Measurements from ENCODE around the gene RAD9A. TPM values are rescaled to one million over a fixed set of nuclear protein-coding genes. Genes with fewer than 3 reads are reported as not detected.

Gene RAD9A
- polyA plus RNA-seq, 3 donors: 3.7 to 31.7 (median 3.8) TPM

GRCh38 chr11:67366546-67366945, 25.2 kb upstream of the RAD9A start:
- 75% methylated on average over 2 of the region's 8 CpGs for WGBS (ENCODE audit: insufficient coverage)
- Histone ChIP-seq H3K4me2 (replicated peaks; ENCODE audit: extremely low read depth, low read length, poor library complexity, severe bottlenecking) (no peak overlapping the region), H4K20me1 (ENCODE audit: insufficient read depth, low read length) (peaks cover 10% of the 10 kb centered on the region), H2AFZ (ENCODE audit: insufficient read depth, low read depth, low read length, poor library complexity, severe bottlenecking) (no peak overlapping the region), H3K9me3 (replicated peaks in 1 of 2; ENCODE audit: control insufficient read depth in 1 of 2, insufficient read depth in 1 of 2, low read length in 2 of 2) (no peaks in the 10 kb centered on the region), H3K27ac (ENCODE audit: low read depth in 1 of 2, low read length in 2 of 2) (no peak overlapping the region), H3K4me3 (replicated peaks in 1 of 3; ENCODE audit: low read depth in 2 of 3, low read length in 3 of 3) (no peak overlapping the region), H3K36me3 (replicated peaks in 1 of 2; ENCODE audit: control insufficient read depth in 1 of 2, insufficient read depth in 2 of 2, low read length in 2 of 2) (peaks cover 3 to 17% of the 10 kb centered on the region in 2 donors), H3K27me3 (ENCODE audit: control insufficient read depth in 2 of 2, insufficient read depth in 2 of 2, low read length in 2 of 2) (no peaks in the 10 kb centered on the region), H3K79me2 (ENCODE audit: insufficient read depth, low read length) (peaks cover 26% of the 10 kb centered on the region), H3K4me1 (ENCODE audit: control insufficient read depth in 1 of 2, insufficient read depth in 2 of 2, low read length in 2 of 2) (peaks cover 30 to 48% of the 10 kb centered on the region in 2 donors), H3K9ac (ENCODE audit: insufficient read depth, low read length, poor library complexity, severe bottlenecking) (no peak overlapping the region)
- peaks cover 47 to 52% of the 10 kb centered on the region in 2 donors for H3K36me3 Mint-ChIP-seq
- H3K27me3 Mint-ChIP-seq (ENCODE audit: low read depth in 3 of 3): peaks cover 6 to 30% (median 18%) of the 10 kb centered on the region in 3 donors
- peaks cover 66% of the 10 kb centered on the region for H3K4me1 Mint-ChIP-seq
- H3K4me3 Mint-ChIP-seq: no peak overlapping the region
- intact Hi-C loops (cut with micrococcal nuclease): no loop called here
- no peak for TF ChIP-seq CTCF (IDR thresholded peaks at IDR 0.05)
- DNase-seq: no peak
- H3K27ac Mint-ChIP-seq: peak overlapping the region in 1 of 7 donors; percentile 52
- H3K9me3 Mint-ChIP-seq: peaks cover 0 to 2% (median 0%) of the 10 kb centered on the region in 7 donors

- H3K4me1 Mint-ChIP-seq: peaks cover 71% of the 10 kb centered on the region
- Histone ChIP-seq H3K4me1 (ENCODE audit: control insufficient read depth in 1 of 2, insufficient read depth in 2 of 2, low read length in 2 of 2) (peaks cover 36 to 54% of the 10 kb centered on the region in 2 donors), H3K4me3 (replicated peaks in 1 of 3; ENCODE audit: low read depth in 2 of 3, low read length in 3 of 3) (no peak overlapping the region), H3K9me3 (replicated peaks in 1 of 2; ENCODE audit: control insufficient read depth in 1 of 2, insufficient read depth in 1 of 2, low read length in 2 of 2) (no peaks in the 10 kb centered on the region), H3K79me2 (ENCODE audit: insufficient read depth, low read length) (peaks cover 26% of the 10 kb centered on the region), H3K27me3 (ENCODE audit: control insufficient read depth in 2 of 2, insufficient read depth in 2 of 2, low read length in 2 of 2) (no peaks in the 10 kb centered on the region), H2AFZ (ENCODE audit: insufficient read depth, low read depth, low read length, poor library complexity, severe bottlenecking) (no peak overlapping the region), H3K36me3 (replicated peaks in 1 of 2; ENCODE audit: control insufficient read depth in 1 of 2, insufficient read depth in 2 of 2, low read length in 2 of 2) (peaks cover 3 to 17% of the 10 kb centered on the region in 2 donors), H3K27ac (ENCODE audit: low read depth in 1 of 2, low read length in 2 of 2) (no peak overlapping the region), H3K4me2 (replicated peaks; ENCODE audit: extremely low read depth, low read length, poor library complexity, severe bottlenecking) (no peak overlapping the region), H4K20me1 (ENCODE audit: insufficient read depth, low read length) (peaks cover 10% of the 10 kb centered on the region), H3K9ac (ENCODE audit: insufficient read depth, low read length, poor library complexity, severe bottlenecking) (no peak overlapping the region)
- no peak for DNase-seq
- peak overlapping the region in 1 of 7 donors; percentile 52 for H3K27ac Mint-ChIP-seq
- H3K27me3 Mint-ChIP-seq (ENCODE audit: low read depth in 3 of 3): peaks cover 5 to 32% (median 22%) of the 10 kb centered on the region in 3 donors
- H3K9me3 Mint-ChIP-seq: peaks cover 0 to 5% (median 0%) of the 10 kb centered on the region in 7 donors
- peaks cover 47 to 52% of the 10 kb centered on the region in 2 donors for H3K36me3 Mint-ChIP-seq
- no peak for TF ChIP-seq CTCF (IDR thresholded peaks at IDR 0.05)
- intact Hi-C loops (cut with micrococcal nuclease): no loop called here
- 38% methylated on average over 14 of the region's 25 CpGs for WGBS (ENCODE audit: insufficient coverage)
- H3K4me3 Mint-ChIP-seq: peak overlapping the region in 1 of 2 donors; percentile 7
Measured at GRCh38 chr11:67366961-67367760, 24.6 kb upstream of the RAD9A start.

All from CD14-positive monocyte (primary cell).